Endothelial cell of umbilical vein (primary cell): Measurements from ENCODE around the gene MAGI1.

Experiments
- CTCF ChIP-seq, 2 donors: IDR thresholded peaks; 1 replicate in 1 of 2; 2 replicates in 1 of 2; pipeline ENCODE4 v1.5.1; 2011; ENCODE audit warnings: low read length in 2 of 2, mild to moderate bottlenecking in 2 of 2, moderate library complexity in 2 of 2, control low read depth in 1 of 2, inconsistent platforms in 1 of 2, low read depth in 1 of 2; ENCODE audit not compliant: insufficient read depth in 1 of 2; ENCODE audit errors: extremely low read depth in 1 of 2
- EZH2 ChIP-seq: IDR thresholded peaks from 2 replicates; pipeline ENCODE4 v1.6.1; 2012; ENCODE audit warnings: borderline replicate concordance, low read depth, mild to moderate bottlenecking, moderate library complexity, low read length, inconsistent platforms; ENCODE audit not compliant: severe bottlenecking
- MYC ChIP-seq: IDR thresholded peaks from one replicate; pipeline ENCODE4 v1.6.1; 2011; ENCODE audit warnings: mild to moderate bottlenecking, low read depth, low read length
- POLR2A ChIP-seq: IDR thresholded peaks from 2 replicates; pipeline ENCODE4 v1.6.1; 2012; ENCODE audit warnings: low read depth, mild to moderate bottlenecking, control low read depth, low read length
- POLR2AphosphoS5 ChIP-seq: IDR thresholded peaks from 2 replicates; pipeline ENCODE4 v1.6.1; 2012; ENCODE audit warnings: low read depth, mild to moderate bottlenecking, control low read depth, low read length, moderate library complexity; ENCODE audit not compliant: insufficient read depth
- TF ChIP-seq, protein P1 (sequence below): IDR thresholded peaks from 2 replicates; pipeline ENCODE4 v1.6.1; 2011; ENCODE audit not compliant: insufficient read depth, insufficient read length

DNA sequence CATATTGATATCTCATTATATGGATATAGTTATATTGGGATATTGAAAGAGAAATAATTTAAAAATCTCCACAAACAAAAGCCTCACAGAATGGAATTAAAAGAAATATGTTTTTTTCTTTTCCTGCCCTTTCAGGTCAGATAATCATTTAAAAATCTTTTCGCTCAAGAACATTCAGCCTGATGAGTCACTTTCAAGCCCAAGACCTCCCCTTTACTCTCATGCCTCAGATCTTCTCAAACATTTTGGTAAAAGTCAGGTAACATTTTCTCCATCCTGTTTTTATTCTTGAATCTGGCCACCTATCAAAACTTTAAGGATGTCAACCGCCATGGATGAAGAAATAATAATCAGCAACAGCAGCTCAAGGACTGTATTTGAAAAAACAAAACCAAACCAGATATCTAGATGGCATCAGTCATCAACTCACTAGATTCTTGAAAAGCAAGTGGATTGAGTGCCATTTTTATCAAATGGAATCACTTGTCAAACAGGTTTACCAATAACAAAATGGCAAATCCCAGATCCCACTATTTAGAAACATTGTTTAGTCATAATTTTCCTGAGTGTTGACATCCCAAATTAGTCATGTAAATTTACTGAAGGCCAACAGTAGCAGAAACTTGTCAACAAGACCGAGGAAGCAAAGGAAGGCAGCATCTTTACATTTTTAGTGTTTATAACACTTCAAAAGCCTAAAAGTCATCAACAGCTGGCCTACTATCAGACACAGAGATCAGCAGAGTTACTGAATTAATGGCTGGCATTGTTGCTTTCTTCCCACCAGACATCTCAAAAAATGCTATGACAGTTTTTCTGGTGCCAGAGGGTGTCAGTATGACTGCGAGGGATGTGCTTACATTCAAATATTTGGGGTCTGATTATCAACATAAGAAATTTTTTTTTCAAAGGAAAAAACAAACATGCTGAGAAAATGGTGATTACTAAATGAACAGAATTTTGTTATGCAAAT, 444.7 kb downstream of the MAGI1 start:
- TF ChIP-seq EZH2: no peak
- TF ChIP-seq, protein P1, sequence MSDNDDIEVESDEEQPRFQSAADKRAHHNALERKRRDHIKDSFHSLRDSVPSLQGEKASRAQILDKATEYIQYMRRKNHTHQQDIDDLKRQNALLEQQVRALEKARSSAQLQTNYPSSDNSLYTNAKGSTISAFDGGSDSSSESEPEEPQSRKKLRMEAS: no peak
- no peak for TF ChIP-seq POLR2A
- TF ChIP-seq CTCF (IDR thresholded peaks at IDR 0.05; ENCODE audit: extremely low read depth in 1 of 2, insufficient read depth in 1 of 2, low read depth in 1 of 2, low read length in 2 of 2): no peak
- TF ChIP-seq MYC: no peak
- no peak for TF ChIP-seq POLR2AphosphoS5
